Esophagus muscularis mucosa (tissue), 4 donors: ENCODE data around the gene GLRA3. TPM values are rescaled to one million over a fixed set of nuclear protein-coding genes. Genes with fewer than 3 reads are reported as not detected.
A peak's percentile ranks its signal among the peaks of the same experiment; 100 is the strongest.

Source experiments
- DNase-seq: peaks from one replicate; pipeline ENCODE4 v3.0.0-alpha.2; 2017; ENCODE audit errors: extremely low spot score
- H3K27ac ChIP-seq, 4 donors: fragments of 200-600 bp; sonication (generic); replicated peaks in 1 of 4; 1 replicate in 3 of 4; 2 replicates in 1 of 4; pipeline ENCODE4 v1.5.1; 2016 to 2019; ENCODE audit warnings: mild to moderate bottlenecking in 1 of 4
- H3K27me3 ChIP-seq, 4 donors: fragments of 200-600 bp; sonication (generic); one replicate each; pipeline versions ENCODE4 v1.5.1 to v1.6.0; 2016 to 2019
- H3K36me3 ChIP-seq, 4 donors: fragments of 200-600 bp; sonication (generic); one replicate each; pipeline ENCODE4 v1.5.1; 2016 to 2019
- H3K4me1 ChIP-seq, 4 donors: fragments of 200-600 bp; sonication (generic); one replicate each; pipeline ENCODE4 v1.5.1; 2016 to 2019
- H3K4me3 ChIP-seq, 4 donors: fragments of 200-600 bp; sonication (generic); 1 replicate in 2 of 4; 2 replicates in 2 of 4; pipeline ENCODE4 v1.5.1; 2016 to 2019; ENCODE audit warnings: mild to moderate bottlenecking in 4 of 4, moderate library complexity in 1 of 4
- H3K9me3 ChIP-seq, 4 donors: fragments of 200-600 bp; sonication (generic); 1 replicate in 3 of 4; 2 replicates in 1 of 4; pipeline ENCODE4 v1.5.1; 2016 to 2019
- EP300 ChIP-seq: sonication (generic); formaldehyde crosslinking; IDR thresholded peaks from one replicate; pipeline ENCODE4 v1.6.1; 2017; ENCODE audit warnings: antibody characterized with exemption
- POLR2A ChIP-seq: fragments of 450-650 bp; IDR thresholded peaks from one replicate; pipeline ENCODE4 v1.6.1; 2017; ENCODE audit warnings: antibody characterized with exemption, moderate library complexity, mild to moderate bottlenecking, low read depth
- POLR2AphosphoS5 ChIP-seq, 2 donors: sonication (generic); formaldehyde crosslinking; IDR thresholded peaks; one replicate each; pipeline ENCODE4 v1.6.1; 2017; ENCODE audit warnings: antibody characterized with exemption in 2 of 2
- whole genome bisulfite sequencing: methylation state at CpG from one replicate; pipeline ENCODE4 v1.1.5; 2018; 5-methylcytosine and 5-hydroxymethylcytosine counted together
- intact Hi-C: fragments of 100-400 bp; cut with DNase I; formaldehyde crosslinking; loops from one replicate; pipeline ENCODE4 v1.15.1; 2023
- total RNA-seq, 4 donors: library from RNA; depleted of rRNA; stranded (reverse); fragments of >200 nt; gene quantifications; one replicate each; pipeline versions ENCODE4 v1.1.0 to v1.2.1, GENCODE V29; 2016
- TF ChIP-seq, protein P1 (sequence below), 3 experiments: fragments of 200-600 bp in 2 of 3; fragments of 450-650 bp in 1 of 3; sonication (generic) in 2 of 3; IDR thresholded peaks; one replicate each; pipeline ENCODE4 v1.5.1; 2017 to 2019; ENCODE audit warnings: antibody characterized with exemption in 3 of 3, mild to moderate bottlenecking in 2 of 3, moderate library complexity in 1 of 3

The GLRA3 gene
- total RNA-seq, 4 donors from 2014 or later, result under 0.01 to 0.39 (median 0.11) TPM; not detected in 1

DNA sequence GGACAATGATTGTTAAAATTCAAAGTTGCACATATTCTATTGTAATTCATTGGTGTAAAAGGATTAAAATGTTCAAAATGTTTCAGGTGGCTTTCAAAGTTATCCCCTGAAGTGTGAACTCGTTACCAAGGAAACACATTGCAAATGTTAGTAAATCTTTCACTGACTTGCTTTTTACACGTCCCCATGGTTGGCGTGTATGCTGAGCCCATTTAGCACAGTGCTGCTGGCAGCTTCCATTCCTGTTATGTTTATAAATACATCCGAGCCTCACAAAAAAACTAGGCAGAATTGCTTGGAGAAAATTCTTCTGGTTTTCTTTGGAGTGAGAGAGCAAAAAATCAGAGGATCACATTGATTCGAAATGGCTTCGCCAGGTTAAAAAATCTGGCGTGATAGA is 200.9 kb downstream of the GLRA3 start:
- no peaks in the 10 kb centered on the region for H3K9me3 ChIP-seq
- peak overlapping the region in 2 of 4 donors; percentile 11 to 18 for H3K27ac ChIP-seq
- H3K36me3 ChIP-seq, result no peaks in the 10 kb centered on the region
- no peak for DNase-seq
- TF ChIP-seq, protein P1, sequence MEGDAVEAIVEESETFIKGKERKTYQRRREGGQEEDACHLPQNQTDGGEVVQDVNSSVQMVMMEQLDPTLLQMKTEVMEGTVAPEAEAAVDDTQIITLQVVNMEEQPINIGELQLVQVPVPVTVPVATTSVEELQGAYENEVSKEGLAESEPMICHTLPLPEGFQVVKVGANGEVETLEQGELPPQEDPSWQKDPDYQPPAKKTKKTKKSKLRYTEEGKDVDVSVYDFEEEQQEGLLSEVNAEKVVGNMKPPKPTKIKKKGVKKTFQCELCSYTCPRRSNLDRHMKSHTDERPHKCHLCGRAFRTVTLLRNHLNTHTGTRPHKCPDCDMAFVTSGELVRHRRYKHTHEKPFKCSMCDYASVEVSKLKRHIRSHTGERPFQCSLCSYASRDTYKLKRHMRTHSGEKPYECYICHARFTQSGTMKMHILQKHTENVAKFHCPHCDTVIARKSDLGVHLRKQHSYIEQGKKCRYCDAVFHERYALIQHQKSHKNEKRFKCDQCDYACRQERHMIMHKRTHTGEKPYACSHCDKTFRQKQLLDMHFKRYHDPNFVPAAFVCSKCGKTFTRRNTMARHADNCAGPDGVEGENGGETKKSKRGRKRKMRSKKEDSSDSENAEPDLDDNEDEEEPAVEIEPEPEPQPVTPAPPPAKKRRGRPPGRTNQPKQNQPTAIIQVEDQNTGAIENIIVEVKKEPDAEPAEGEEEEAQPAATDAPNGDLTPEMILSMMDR (IDR thresholded peaks at IDR 0.05), result no peak
- TF ChIP-seq EP300, result no peak
- no peak for TF ChIP-seq POLR2AphosphoS5 (IDR thresholded peaks at IDR 0.05)
- no peak for TF ChIP-seq POLR2A
- intact Hi-C loops, result no loop called here
- no peak overlapping the region for H3K4me3 ChIP-seq
- H3K4me1 ChIP-seq, result peaks cover 0 to 20% (median 12%) of the 10 kb centered on the region in 4 donors
- WGBS, result 36% methylated on average over 7 of the region's 7 CpGs
- no peaks in the 10 kb centered on the region for H3K27me3 ChIP-seq

DNA sequence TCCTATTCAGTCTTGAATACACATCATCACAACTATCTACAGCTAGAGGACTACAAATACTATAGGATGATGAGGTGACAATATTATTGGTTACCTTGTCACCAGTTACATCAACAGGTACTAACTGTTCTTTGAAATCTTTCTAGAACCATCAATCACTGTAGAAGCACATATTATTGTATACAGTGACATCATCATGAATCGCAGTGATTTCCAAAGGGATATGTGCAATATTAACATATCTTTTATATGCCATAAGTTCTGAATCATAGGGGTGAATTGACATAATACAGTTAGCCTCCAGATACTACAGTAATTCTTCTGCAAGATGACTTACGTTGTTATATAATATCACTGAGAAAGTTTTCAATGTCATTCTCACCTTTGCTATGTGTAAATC is 201.6 kb downstream of the GLRA3 start:
- Histone ChIP-seq H3K4me1 (peaks cover 0 to 20% (median 12%) of the 10 kb centered on the region in 4 donors), H3K9me3 (no peaks in the 10 kb centered on the region), H3K27ac (no peak overlapping the region), H3K27me3 (no peaks in the 10 kb centered on the region), H3K4me3 (no peak overlapping the region), H3K36me3 (no peaks in the 10 kb centered on the region)
- no peak for DNase-seq
- no peak for TF ChIP-seq POLR2A
- TF ChIP-seq, protein P1 (IDR thresholded peaks at IDR 0.05), result no peak
- TF ChIP-seq EP300, result no peak
- TF ChIP-seq POLR2AphosphoS5 (IDR thresholded peaks at IDR 0.05), result no peak
- intact Hi-C loops, result no loop called here
- 74% methylated on average over 2 of the region's 2 CpGs for WGBS

DNA sequence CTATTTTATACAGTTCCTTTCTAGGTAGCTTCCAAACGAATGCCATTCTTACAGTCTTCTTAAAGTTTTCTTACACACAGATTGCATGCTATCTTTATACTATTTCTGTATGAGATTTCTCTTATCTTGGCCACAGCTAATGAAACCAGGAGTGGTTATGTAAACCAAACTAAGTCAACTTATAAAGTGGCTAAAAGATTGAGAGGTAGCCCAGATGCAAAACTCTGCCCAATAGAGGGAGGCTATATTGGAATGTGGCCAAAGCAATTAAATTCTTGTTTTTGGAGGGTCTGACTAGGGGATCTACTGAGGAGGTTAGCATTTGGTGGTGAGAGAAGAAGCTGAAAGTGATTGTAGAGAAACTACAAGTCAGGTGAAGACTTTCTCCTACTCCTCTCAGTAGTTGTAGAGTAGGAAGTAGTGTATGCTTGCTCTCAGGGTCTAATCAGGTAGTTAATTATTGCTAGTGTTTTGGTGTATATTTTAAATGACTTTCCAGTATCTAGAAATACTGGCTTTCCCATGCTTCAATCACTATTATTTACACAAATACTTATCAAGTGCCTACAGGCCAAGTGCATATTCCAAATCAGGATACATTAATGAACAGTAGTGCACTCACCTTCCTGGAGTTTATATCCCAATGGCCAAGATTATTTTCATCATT is 202.6 kb downstream of the GLRA3 start:
- DNase-seq, result no peak
- intact Hi-C loops, result no loop called here
- TF ChIP-seq POLR2A (no peak), EP300 (no peak)
- H3K9me3 ChIP-seq, result no peaks in the 10 kb centered on the region
- H3K4me3 ChIP-seq, result no peak overlapping the region
- H3K4me1 ChIP-seq, result peaks cover 0 to 20% (median 10%) of the 10 kb centered on the region in 4 donors
- no peaks in the 10 kb centered on the region for H3K27me3 ChIP-seq
- H3K36me3 ChIP-seq, result no peaks in the 10 kb centered on the region
- H3K27ac ChIP-seq, result no peak overlapping the region
- WGBS, result 91% methylated on average over 1 of the region's 1 CpG

DNA sequence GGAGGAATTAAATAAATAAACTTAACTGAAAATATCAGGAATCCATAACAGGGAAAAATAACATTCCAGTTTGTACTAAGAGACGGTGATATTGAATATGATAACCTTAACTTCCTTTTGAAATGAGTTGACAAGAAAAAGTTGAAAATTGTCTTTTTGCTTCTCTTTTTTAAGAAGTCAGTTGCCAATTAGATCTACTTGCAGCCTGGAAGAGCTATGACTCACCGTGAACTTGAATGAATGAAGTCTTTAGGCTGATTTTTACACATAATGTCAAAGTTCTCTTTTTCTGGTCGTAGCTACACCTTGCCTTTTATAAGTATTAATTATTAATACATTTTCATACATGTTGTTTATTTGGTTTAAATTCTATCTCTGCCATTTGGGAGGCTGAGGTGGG is 212.4 kb downstream of the GLRA3 start:
- Histone ChIP-seq H3K36me3 (no peaks in the 10 kb centered on the region), H3K4me3 (no peak overlapping the region), H3K27me3 (no peaks in the 10 kb centered on the region), H3K4me1 (no peaks in the 10 kb centered on the region), H3K9me3 (no peaks in the 10 kb centered on the region), H3K27ac (no peak overlapping the region)
- no peak for DNase-seq
- 71% methylated on average over 3 of the region's 3 CpGs for WGBS
- TF ChIP-seq POLR2A, result no peak
- TF ChIP-seq EP300, result no peak
- intact Hi-C loops, result no loop called here

DNA sequence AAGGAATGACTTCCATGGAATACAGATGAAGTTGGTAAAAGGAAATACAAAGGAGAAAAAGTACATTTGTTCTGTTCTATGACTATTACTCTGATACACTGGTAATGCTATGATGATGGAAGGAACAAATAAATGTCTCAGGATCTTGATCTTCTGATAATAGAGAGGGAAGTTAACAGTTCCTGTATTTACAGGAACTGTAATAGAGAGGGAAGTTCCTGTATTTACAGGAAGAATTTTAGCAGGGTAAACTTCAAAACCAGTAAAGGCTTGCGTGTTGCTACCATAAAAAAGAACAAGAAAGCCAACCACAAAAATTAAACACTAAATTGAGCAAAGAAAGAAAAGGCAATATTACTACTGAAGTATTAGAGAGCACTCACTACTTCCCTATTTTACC is 215.1 kb downstream of the GLRA3 start:
- Histone ChIP-seq H3K4me3 (no peak overlapping the region), H3K9me3 (no peaks in the 10 kb centered on the region), H3K4me1 (peaks cover 0 to 9% (median 3%) of the 10 kb centered on the region in 4 donors), H3K36me3 (no peaks in the 10 kb centered on the region), H3K27me3 (no peaks in the 10 kb centered on the region), H3K27ac (no peak overlapping the region)
- intact Hi-C loops, result no loop called here
- 89% methylated on average over 1 of the region's 1 CpG for WGBS
- TF ChIP-seq, protein P1 (IDR thresholded peaks at IDR 0.05), result no peak
- no peak for TF ChIP-seq POLR2A
- no peak for DNase-seq

DNA sequence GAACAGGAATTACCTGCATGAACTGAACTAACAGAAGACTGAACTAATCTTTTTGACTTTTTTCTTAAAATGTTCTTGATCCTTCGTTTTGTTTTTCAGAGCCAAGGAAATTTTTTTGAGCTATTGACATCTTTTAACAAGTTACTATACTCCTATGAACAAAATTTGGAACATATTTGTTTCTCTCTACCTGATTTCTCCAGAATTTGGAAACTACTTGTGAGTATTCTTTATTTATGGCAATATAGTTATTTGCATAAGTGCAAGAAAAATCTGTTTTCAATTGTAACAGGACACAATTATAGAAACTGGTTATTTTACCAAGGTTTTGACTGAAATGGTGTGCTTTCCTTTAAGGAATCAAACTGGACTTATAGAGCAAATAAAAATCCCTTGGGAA is 217.3 kb downstream of the GLRA3 start:
- no peak for DNase-seq
- H3K4me3 ChIP-seq, result no peak overlapping the region
- no peak overlapping the region for H3K27ac ChIP-seq
- intact Hi-C loops, result no loop called here
- no peaks in the 10 kb centered on the region for H3K36me3 ChIP-seq
- H3K4me1 ChIP-seq, result peaks cover 0 to 22% (median 5%) of the 10 kb centered on the region in 4 donors
- WGBS, result 86% methylated on average over 1 of the region's 1 CpG
- TF ChIP-seq POLR2AphosphoS5 (IDR thresholded peaks at IDR 0.05), result no peak
- TF ChIP-seq, protein P1 (IDR thresholded peaks at IDR 0.05), result no peak
- no peak for TF ChIP-seq EP300
- no peak for TF ChIP-seq POLR2A
- H3K27me3 ChIP-seq, result no peaks in the 10 kb centered on the region
- no peaks in the 10 kb centered on the region for H3K9me3 ChIP-seq
